IPS-18c (cell line): ENCODE results near the gene PRR23A.
"Not testable (repeated sequence)": the region's sequence is repeated elsewhere in the genome, so short reads cannot be mapped to it uniquely, and the experiment has no call there.

Experiments used
- H3K4me3 ChIP-seq: 2 replicates; pipeline ENCODE4 v1.7.0; 2013; ENCODE audit warnings: low read depth, mild to moderate bottlenecking, low read length, moderate library complexity; ENCODE audit not compliant: insufficient read depth
- H3K9me3 ChIP-seq: one replicate; pipeline ENCODE4 v1.6.1; 2013; ENCODE audit warnings: mild to moderate bottlenecking, low read length, moderate library complexity; ENCODE audit not compliant: control insufficient read depth, insufficient read depth

Gene PRR23A

GRCh38 chr3:139006051-139006716, at the start of gene PRR23A:
TSS of gene PRR23A (minus strand) at chr3:139006268. CDS start at chr3:139006268, 0 bp downstream.
- H3K9me3 ChIP-seq, result no peaks in the 10 kb centered on the region
- no peak within 1 kb of the TSS for H3K4me3 ChIP-seq

- Histone ChIP-seq H3K9me3 (no peaks in the 10 kb centered on the region), H3K4me3 (no peak overlapping the region)
Measured at GRCh38 chr3:139052802-139053600, 46.9 kb upstream of the PRR23A start.

GRCh38 chr3:139044366-139045210, 38.5 kb upstream of the PRR23A start, which contains the start of gene PRR23C:
TSS of gene PRR23C (minus strand) at chr3:139044892. CDS start at chr3:139044620, 272 bp downstream.
- peaks cover 5% of the 10 kb centered on the region for H3K9me3 ChIP-seq
- no peak within 1 kb of the TSS for H3K4me3 ChIP-seq

- peaks cover 5% of the 10 kb centered on the region for H3K9me3 ChIP-seq
- no peak overlapping the region for H3K4me3 ChIP-seq
Measured at GRCh38 chr3:139043554-139044365, 37.7 kb upstream of the PRR23A start.

DNA sequence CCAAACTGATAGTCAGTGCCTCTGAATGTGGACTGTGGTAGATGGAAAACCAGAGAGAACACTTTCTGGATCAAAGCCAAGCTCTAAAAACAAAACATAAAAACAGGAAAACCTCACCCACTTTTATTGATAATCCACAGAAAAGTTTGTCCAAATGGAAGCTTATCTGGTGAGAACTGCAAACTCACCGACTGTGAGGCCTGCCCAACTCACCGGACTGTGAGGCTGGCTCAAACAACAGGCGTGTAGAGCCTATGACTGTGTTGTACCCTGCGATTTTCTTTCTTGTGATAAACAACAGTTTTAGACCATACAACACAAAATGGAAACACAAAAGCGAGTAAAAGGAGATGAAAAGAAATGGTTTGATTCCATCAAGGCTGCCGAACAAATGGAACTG, 31.4 kb upstream of the PRR23A start:
- Histone ChIP-seq H3K4me3 (no peak overlapping the region), H3K9me3 (no peaks in the 10 kb centered on the region)

- Histone ChIP-seq H3K4me3 (no peak overlapping the region), H3K9me3 (no peaks in the 10 kb centered on the region)
Measured at GRCh38 chr3:139032326-139033002, 26.4 kb upstream of the PRR23A start.

- not testable (repeated sequence) for H3K9me3 ChIP-seq, H3K4me3 ChIP-seq
Measured at GRCh38 chr3:139030576-139030975, 24.5 kb upstream of the PRR23A start.

GRCh38 chr3:139024968-139025367, 18.9 kb upstream of the PRR23A start:
- no peaks in the 10 kb centered on the region for H3K9me3 ChIP-seq

DNA sequence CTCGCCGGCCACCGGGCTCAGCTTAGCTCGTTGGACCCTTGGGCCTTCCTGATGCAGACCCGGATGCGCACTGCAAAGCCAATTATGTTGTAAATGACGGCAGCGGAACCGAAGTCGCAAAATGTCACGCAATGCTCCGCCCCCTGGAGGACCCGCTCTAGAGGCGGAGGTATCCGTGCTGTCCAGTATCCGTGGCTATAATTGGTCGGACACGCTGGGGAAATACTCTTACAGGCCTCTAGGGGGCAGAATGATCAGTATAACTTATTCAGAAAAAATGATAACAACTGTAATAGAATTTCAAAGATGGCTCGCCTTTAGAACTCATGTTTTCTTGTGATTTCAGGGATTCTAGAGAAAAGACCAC, 14.8 kb upstream of the PRR23A start, which contains the start of gene PRR23B:
PRR23B (minus strand) TSS at position 59 of the 367 bp plus-strand sequence. CDS start 265 bp downstream, outside the sequence.
- Histone ChIP-seq H3K9me3 (peaks cover 4% of the 10 kb centered on the region), H3K4me3 (no peak within 1 kb of the TSS)

More at GRCh38 chr3:139024968-139025367, 18.9 kb upstream of the PRR23A start:
- no peak overlapping the region for H3K4me3 ChIP-seq

DNA sequence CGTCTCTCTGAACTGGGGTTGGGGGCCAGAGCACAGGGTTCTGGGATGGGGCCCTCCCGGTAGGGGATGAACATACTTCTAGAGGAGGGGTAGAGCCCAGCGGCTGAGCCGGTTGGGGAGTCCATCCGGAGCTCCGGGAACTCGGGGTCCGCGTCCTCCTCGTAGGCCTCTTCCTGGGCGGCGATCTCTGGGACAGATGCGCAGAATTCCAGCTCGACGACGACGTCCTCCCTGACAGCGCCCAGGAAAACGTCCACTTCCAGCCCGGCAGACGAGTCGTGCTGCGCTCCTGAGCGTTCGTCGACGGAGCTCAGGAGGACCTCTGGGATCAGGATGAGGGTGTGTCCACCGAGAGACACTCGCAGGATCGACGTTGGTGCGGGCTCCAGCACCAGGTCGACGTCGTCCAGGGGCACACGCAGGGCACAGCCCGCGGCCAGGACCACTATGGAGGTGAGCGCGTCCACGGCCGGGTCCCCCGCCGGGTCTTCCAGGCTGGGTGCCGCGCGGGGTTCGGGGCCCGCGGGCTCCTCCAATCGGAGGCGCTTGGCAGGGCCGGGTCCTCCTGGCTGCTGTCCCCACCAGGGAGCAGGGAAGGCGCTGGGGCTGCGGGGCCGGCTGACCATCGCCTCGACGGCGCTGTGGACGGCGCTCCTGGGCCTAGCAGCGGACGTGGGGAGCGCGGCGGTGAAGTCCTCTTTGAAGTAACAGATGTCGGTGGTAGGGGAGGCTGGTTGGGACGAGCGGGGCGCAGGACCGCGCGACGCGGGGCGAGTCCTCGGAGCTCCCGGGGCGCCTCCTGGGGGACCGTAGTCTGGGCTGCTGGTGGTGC, 14.2 kb upstream of the PRR23A start:
- peaks cover 4% of the 10 kb centered on the region for H3K9me3 ChIP-seq
- H3K4me3 ChIP-seq, result no peak overlapping the region

GRCh38 chr3:139016430-139017048, 10.5 kb upstream of the PRR23A start:
- Histone ChIP-seq H3K4me3 (no peak overlapping the region), H3K9me3 (peaks cover 4% of the 10 kb centered on the region)

- Histone ChIP-seq H3K4me3 (no peak overlapping the region), H3K9me3 (no peaks in the 10 kb centered on the region)
Measured at GRCh38 chr3:139005356-139005993, 593 bp downstream of the PRR23A start.

DNA sequence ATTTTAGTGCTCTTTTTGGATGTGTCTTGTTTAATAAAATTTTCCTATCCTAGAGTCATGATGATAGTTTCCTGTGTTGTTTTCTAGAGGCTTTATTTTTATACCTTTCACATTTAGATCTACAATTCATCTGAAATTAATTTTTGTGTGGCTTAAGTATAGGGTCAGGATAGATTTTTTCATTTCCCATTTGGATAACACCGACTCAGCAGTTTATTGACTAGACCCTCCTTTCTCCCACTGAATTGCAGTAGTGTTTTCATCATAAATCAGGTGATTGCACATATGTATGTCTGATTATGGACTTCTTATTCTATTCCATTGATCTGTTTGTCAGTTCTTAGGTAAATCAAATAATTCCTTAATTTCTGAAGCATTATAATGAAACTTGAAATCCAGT, 10.4 kb downstream of the PRR23A start:
- Histone ChIP-seq H3K9me3 (no peaks in the 10 kb centered on the region), H3K4me3 (no peak overlapping the region)

DNA sequence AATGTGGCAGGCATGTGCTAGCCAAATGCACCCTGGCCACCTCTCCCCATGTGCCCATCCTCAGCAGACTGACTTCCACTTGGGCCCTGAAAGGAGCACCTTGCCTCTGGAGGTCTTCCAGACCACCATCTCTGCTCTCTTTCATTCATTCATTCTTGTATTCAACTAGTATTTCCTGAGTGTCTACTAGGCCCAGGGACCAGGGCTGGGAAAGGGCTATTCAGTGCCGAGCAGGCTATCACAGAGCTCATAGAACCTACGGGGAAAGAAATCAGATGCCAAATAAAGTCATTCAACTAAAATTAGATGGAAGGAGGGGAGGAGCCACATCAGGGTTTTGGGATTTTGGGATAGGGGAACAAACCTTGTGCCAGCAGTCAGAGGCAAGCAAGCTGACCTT, 18.9 kb downstream of the PRR23A start:
- no peak overlapping the region for H3K4me3 ChIP-seq
- H3K9me3 ChIP-seq, result no peaks in the 10 kb centered on the region

DNA sequence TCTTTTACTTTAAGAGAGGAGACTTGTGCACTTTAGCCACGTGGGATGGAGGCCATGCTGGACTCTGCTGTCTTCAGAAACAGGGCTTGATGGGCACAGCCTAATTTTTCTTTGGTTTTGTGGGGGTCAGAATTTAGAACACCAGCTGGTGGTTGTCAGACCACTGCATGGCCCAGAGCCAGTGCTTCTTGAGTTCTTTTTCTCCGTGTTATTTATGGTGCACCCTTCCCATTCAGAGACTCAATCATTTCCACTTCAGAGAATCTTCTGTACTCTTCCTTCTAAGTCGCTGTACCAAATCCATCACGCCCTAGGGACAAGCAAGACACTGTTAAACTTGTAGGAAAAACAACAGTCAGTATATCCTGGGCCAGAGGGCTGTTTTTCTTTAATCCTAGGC, 20.1 kb downstream of the PRR23A start:
- Histone ChIP-seq H3K4me3 (no peak overlapping the region), H3K9me3 (no peaks in the 10 kb centered on the region)
